BJ (cell line): Measurements from ENCODE around the gene TRAPPC2L. TPM values are rescaled to one million over a fixed set of nuclear protein-coding genes. Genes with fewer than 3 reads are reported as not detected.

ENCODE experiments used
- CTCF ChIA-PET: fragments of 350-600 bp; formaldehyde crosslinking; extraction: SDS; loops from one replicate; lab custom pipeline; 2021; ENCODE audit warnings: antibody characterized with exemption, inconsistent platforms; lab: Yijun Ruan, JAX
- POLR2A ChIA-PET: fragments of 300-600 bp; sonication (Branson Sonifier 250); formaldehyde crosslinking; extraction: SDS; loops from one replicate; lab custom pipeline; 2021; ENCODE audit warnings: antibody characterized with exemption; lab: Charles Lee
- DNase-seq: peaks from one replicate; pipeline ENCODE4 v3.0.0-alpha.2; 2011; ENCODE audit warnings: low read depth
- H3K27me3 ChIP-seq: 2 replicates; pipeline ENCODE4 v1.6.0; 2011; ENCODE audit warnings: low read length; ENCODE audit not compliant: control insufficient read depth, insufficient read depth
- H3K36me3 ChIP-seq: 2 replicates; pipeline ENCODE4 v1.5.1; 2011; ENCODE audit warnings: low read length; ENCODE audit not compliant: control insufficient read depth, insufficient read depth
- H3K4me3 ChIP-seq: 2 replicates; pipeline ENCODE4 v1.5.1; 2011; ENCODE audit warnings: low read depth, mild to moderate bottlenecking, control low read depth, low read length
- CTCF ChIP-seq: IDR thresholded peaks from 2 replicates; pipeline ENCODE4 v1.5.1; 2011; ENCODE audit warnings: low read depth, mild to moderate bottlenecking, control low read depth, inconsistent platforms, low read length, moderate library complexity; ENCODE audit not compliant: insufficient read depth
- polyA plus RNA-seq: library from polyadenylated mRNA; depleted of rRNA; stranded (reverse); fragments of >200 nt; gene quantifications from 2 replicates; pipeline ENCODE4 v1.2.3, GENCODE V29; 2011

The TRAPPC2L gene
- polyA plus RNA-seq, 1 experiment: 84.8 TPM

- ChIA-PET CTCF (no interaction called here), POLR2A (no interaction called here)
- no peaks in the 10 kb centered on the region for H3K27me3 ChIP-seq
- H3K4me3 ChIP-seq: no peak overlapping the region
- TF ChIP-seq CTCF: no peak
- H3K36me3 ChIP-seq: peaks cover 24% of the 10 kb centered on the region
- no peak for DNase-seq
Observed at GRCh38 chr16:88842308-88842756, 14.6 kb upstream of the TRAPPC2L start.

GRCh38 chr16:88842806-88843205 lies 14.1 kb upstream of the TRAPPC2L start:
- DNase-seq: no peak
- no peak for TF ChIP-seq CTCF
- H3K36me3 ChIP-seq: peaks cover 26% of the 10 kb centered on the region
- CTCF ChIA-PET: interaction anchor here (0.9 kb wide), 1 partner anchor 9 kb away, joined by 3 read pairs; no protein-coding TSS in a partner anchor
- no peak overlapping the region for H3K4me3 ChIP-seq
- POLR2A ChIA-PET: no interaction called here
- no peaks in the 10 kb centered on the region for H3K27me3 ChIP-seq

- no peak for TF ChIP-seq CTCF
Observed at GRCh38 chr16:88843256-88843655, 13.7 kb upstream of the TRAPPC2L start.

GRCh38 chr16:88844419-88845036 lies 12.4 kb upstream of the TRAPPC2L start:
- ChIA-PET CTCF (no interaction called here), POLR2A (no interaction called here)
- peaks cover 20% of the 10 kb centered on the region for H3K36me3 ChIP-seq
- H3K4me3 ChIP-seq: no peak overlapping the region
- H3K27me3 ChIP-seq: no peaks in the 10 kb centered on the region
- TF ChIP-seq CTCF: no peak
- no peak for DNase-seq

More at GRCh38 chr16:88843256-88843655, 13.7 kb upstream of the TRAPPC2L start:
- H3K27me3 ChIP-seq: no peaks in the 10 kb centered on the region
- ChIA-PET CTCF (interaction anchor here (0.9 kb wide), 1 partner anchor 8 kb away, joined by 3 read pairs; no protein-coding TSS in a partner anchor), POLR2A (no interaction called here)
- DNase-seq: no peak
- H3K36me3 ChIP-seq: peaks cover 26% of the 10 kb centered on the region
- H3K4me3 ChIP-seq: no peak overlapping the region

- CTCF ChIA-PET: interaction anchor here (1.3 to 1.8 kb wide), 2 partner anchors 12 kb away, joined by 3 to 8 read pairs; no protein-coding TSS in a partner anchor
- Histone ChIP-seq H3K27me3 (no peaks in the 10 kb centered on the region), H3K36me3 (peaks cover 11% of the 10 kb centered on the region), H3K4me3 (no peak overlapping the region)
- DNase-seq: no peak
- POLR2A ChIA-PET: interaction anchor here (0.6 kb wide), 1 partner anchor 35 kb away, joined by 12 read pairs; no protein-coding TSS in a partner anchor
- no peak for TF ChIP-seq CTCF
Observed at GRCh38 chr16:88846088-88846487, 10.8 kb upstream of the TRAPPC2L start.
